Bronchial epithelial cell (primary cell): ENCODE data around the gene RSPO1. TPM values are rescaled to one million over a fixed set of nuclear protein-coding genes. Genes with fewer than 3 reads are reported as not detected.
"Not testable (repeated sequence)": the region's sequence is repeated elsewhere in the genome, so short reads cannot be mapped to it uniquely, and the experiment has no call there.

Source experiments
- DNase-seq: peaks from one replicate; pipeline ENCODE4 v3.0.0-alpha.2; 2010; ENCODE audit warnings: low read depth
- FAIRE-seq: peaks from 2 replicates; lab custom pipeline; 2011; peaks lifted over from hg19 to GRCh38; lab: Jason Lieb, UNC
- H3K27me3 ChIP-seq: 2 replicates; pipeline ENCODE4 v1.5.1; 2011; ENCODE audit warnings: low read length; ENCODE audit not compliant: control insufficient read depth, insufficient read depth
- H3K36me3 ChIP-seq: 2 replicates; pipeline ENCODE4 v1.5.1; 2011; ENCODE audit warnings: low read length; ENCODE audit not compliant: control insufficient read depth, insufficient read depth
- H3K4me3 ChIP-seq: 2 replicates; pipeline ENCODE4 v1.5.1; 2011; ENCODE audit warnings: mild to moderate bottlenecking, low read depth, low read length, control low read depth
- CTCF ChIP-seq: IDR thresholded peaks from 2 replicates; pipeline ENCODE4 v1.5.1; 2011; ENCODE audit warnings: mild to moderate bottlenecking, moderate library complexity, low read length, control low read depth, inconsistent platforms; ENCODE audit not compliant: insufficient read depth, severe bottlenecking
- total RNA-seq: library from RNA; depleted of rRNA; stranded (reverse); fragments of >200 nt; gene quantifications from 2 replicates; pipeline ENCODE4 v1.2.1, GENCODE V29; 2014

The RSPO1 gene
- total RNA-seq, 1 donor from 2014 or later: not detected

- FAIRE-seq: no peak
- no peak for DNase-seq
- no peak for TF ChIP-seq CTCF
- Histone ChIP-seq H3K27me3 (no peaks in the 10 kb centered on the region), H3K4me3 (no peak overlapping the region), H3K36me3 (peaks cover 14% of the 10 kb centered on the region)
Observed at GRCh38 chr1:37593726-37594125, 41.0 kb downstream of the RSPO1 start.

- no peak overlapping the region for H3K4me3 ChIP-seq
- no peak for TF ChIP-seq CTCF
- DNase-seq: no peak
- no peak for FAIRE-seq
- peaks cover 22% of the 10 kb centered on the region for H3K36me3 ChIP-seq
- no peaks in the 10 kb centered on the region for H3K27me3 ChIP-seq
Observed at GRCh38 chr1:37588939-37589338, 45.8 kb downstream of the RSPO1 start.

- not testable (repeated sequence) for DNase-seq, FAIRE-seq, H3K4me3 ChIP-seq, H3K27me3 ChIP-seq
- H3K36me3 ChIP-seq: peaks cover 23% of the 10 kb centered on the region
Observed at GRCh38 chr1:37584544-37584943, 50.1 kb downstream of the RSPO1 start.

- no peak overlapping the region for H3K4me3 ChIP-seq
- H3K27me3 ChIP-seq: no peaks in the 10 kb centered on the region
- peaks cover 19% of the 10 kb centered on the region for H3K36me3 ChIP-seq
- no peak for TF ChIP-seq CTCF
- no peak for DNase-seq
- FAIRE-seq: no peak
Observed at GRCh38 chr1:37575692-37576091, 59.0 kb downstream of the RSPO1 start.

- no peak for FAIRE-seq
- no peaks in the 10 kb centered on the region for H3K27me3 ChIP-seq
- no peak overlapping the region for H3K4me3 ChIP-seq
- TF ChIP-seq CTCF: no peak
- peak; percentile 40 for DNase-seq
- peaks cover 19% of the 10 kb centered on the region for H3K36me3 ChIP-seq
Observed at GRCh38 chr1:37574834-37575480, 59.7 kb downstream of the RSPO1 start.

- Histone ChIP-seq H3K36me3 (peaks cover 33% of the 10 kb centered on the region), H3K27me3 (no peaks in the 10 kb centered on the region), H3K4me3 (no peak overlapping the region)
- FAIRE-seq: no peak
- TF ChIP-seq CTCF: no peak
- no peak for DNase-seq
Observed at GRCh38 chr1:37570528-37571334, 64.0 kb downstream of the RSPO1 start.
